Natural killer cell (primary cell): ENCODE measurements around the gene NEDD4L. TPM values are rescaled to one million over a fixed set of nuclear protein-coding genes. Genes with fewer than 3 reads are reported as not detected.

ENCODE experiments used
- ATAC-seq, 3 donors: fragments of 150-1000 bp in 2 of 3; fragments of 200-7000 bp in 1 of 3; cut with Tn5 transposase; 1 replicate in 1 of 3; 2 replicates in 2 of 3; pipeline ENCODE4 v1.10.0; 2021; ENCODE audit warnings: mild to moderate bottlenecking in 2 of 3, moderate library complexity in 2 of 3
- DNase-seq, 2 donors: peaks; one replicate each; pipeline versions ENCODE4 v3.0.0 to v3.0.0-alpha.2; 2013 to 2021; ENCODE audit warnings: mixed read lengths in 1 of 2
- H3K27ac ChIP-seq: one replicate; pipeline ENCODE4 v1.5.1; 2013; ENCODE audit warnings: mild to moderate bottlenecking, low read length
- H3K27me3 ChIP-seq: one replicate; pipeline ENCODE4 v1.6.1; 2013; ENCODE audit warnings: low read length; ENCODE audit not compliant: control insufficient read depth, insufficient read depth
- H3K36me3 ChIP-seq: one replicate; pipeline ENCODE4 v1.6.1; 2013; ENCODE audit warnings: low read length; ENCODE audit not compliant: control insufficient read depth, insufficient read depth
- H3K4me1 ChIP-seq: one replicate; pipeline ENCODE4 v1.6.1; 2013; ENCODE audit warnings: low read length; ENCODE audit not compliant: control insufficient read depth, insufficient read depth
- H3K4me3 ChIP-seq: one replicate; pipeline ENCODE4 v1.5.1; 2013; ENCODE audit warnings: low read length
- H3K9me3 ChIP-seq: one replicate; pipeline ENCODE4 v1.6.1; 2013; ENCODE audit warnings: low read length; ENCODE audit not compliant: control insufficient read depth, insufficient read depth
- H3K27ac Mint-ChIP-seq, 2 donors: one replicate each; pipeline ENCODE4 v1.8.0; 2022; ENCODE audit warnings: mild to moderate bottlenecking in 2 of 2, mixed read lengths in 2 of 2, moderate library complexity in 1 of 2
- H3K27me3 Mint-ChIP-seq, 2 donors: one replicate each; pipeline ENCODE4 v1.8.0; 2022; ENCODE audit warnings: low read depth in 2 of 2, mixed read lengths in 2 of 2
- H3K36me3 Mint-ChIP-seq: one replicate; pipeline ENCODE4 v1.8.0; 2022; ENCODE audit warnings: mixed read lengths
- H3K4me1 Mint-ChIP-seq, 2 donors: one replicate each; pipeline ENCODE4 v1.8.0; 2022; ENCODE audit warnings: mixed read lengths in 2 of 2
- H3K4me3 Mint-ChIP-seq: one replicate; pipeline ENCODE4 v1.8.0; 2022; ENCODE audit warnings: mild to moderate bottlenecking, moderate library complexity, mixed read lengths
- H3K9me3 Mint-ChIP-seq, 2 donors: one replicate each; pipeline ENCODE4 v1.8.0; 2022; ENCODE audit warnings: mixed read lengths in 2 of 2
- WGBS: methylation state at CpG from one replicate; pipeline ENCODE4 v1.1.7; 2013; ENCODE audit warnings: missing lambda C conversion rate; ENCODE audit not compliant: insufficient coverage; 5-methylcytosine and 5-hydroxymethylcytosine counted together
- intact Hi-C: fragments of 100-400 bp; cut with micrococcal nuclease; formaldehyde crosslinking; loops from one replicate; pipeline ENCODE4 v1.14.2; 2022
- total RNA-seq, 4 donors: library from RNA; stranded (reverse); fragments of 120-200 nt in 1 of 4; gene quantifications; one replicate each; pipeline versions ENCODE4 v1.2.3 to v1.2.4, GENCODE V29; 2013 to 2022
- TF ChIP-seq, protein P1 (sequence below): fragments of 200-600 bp; IDR thresholded peaks from one replicate; pipeline ENCODE4 v1.8.0; 2022; ENCODE audit warnings: antibody characterized with exemption

The NEDD4L gene
- total RNA-seq, 3 donors from 2014 or later (not counting 1 experiment from before 2014, with no cell fraction given) = 3.4 to 15.3 (median 14.3) TPM

DNA sequence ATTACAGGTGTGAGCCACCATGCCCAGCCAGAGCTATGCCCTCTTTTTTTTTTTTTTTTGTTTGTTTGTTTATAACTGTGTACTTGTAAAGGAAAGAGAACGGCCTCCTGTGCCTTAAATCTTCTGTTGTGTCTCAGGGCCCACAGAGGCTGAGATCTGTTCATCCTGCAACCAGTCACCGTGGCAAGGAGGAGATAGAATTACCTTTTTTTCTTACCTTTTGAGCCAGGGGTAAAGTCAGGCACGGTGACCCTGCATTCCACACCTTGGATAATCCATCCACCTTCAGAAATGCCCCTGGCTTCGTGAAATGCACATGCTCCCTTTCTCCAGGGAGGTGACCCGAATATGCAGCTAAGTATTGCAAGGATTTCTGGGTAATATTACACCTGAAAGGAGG is 12.8 kb downstream of the NEDD4L start:
- TF ChIP-seq, protein P1, sequence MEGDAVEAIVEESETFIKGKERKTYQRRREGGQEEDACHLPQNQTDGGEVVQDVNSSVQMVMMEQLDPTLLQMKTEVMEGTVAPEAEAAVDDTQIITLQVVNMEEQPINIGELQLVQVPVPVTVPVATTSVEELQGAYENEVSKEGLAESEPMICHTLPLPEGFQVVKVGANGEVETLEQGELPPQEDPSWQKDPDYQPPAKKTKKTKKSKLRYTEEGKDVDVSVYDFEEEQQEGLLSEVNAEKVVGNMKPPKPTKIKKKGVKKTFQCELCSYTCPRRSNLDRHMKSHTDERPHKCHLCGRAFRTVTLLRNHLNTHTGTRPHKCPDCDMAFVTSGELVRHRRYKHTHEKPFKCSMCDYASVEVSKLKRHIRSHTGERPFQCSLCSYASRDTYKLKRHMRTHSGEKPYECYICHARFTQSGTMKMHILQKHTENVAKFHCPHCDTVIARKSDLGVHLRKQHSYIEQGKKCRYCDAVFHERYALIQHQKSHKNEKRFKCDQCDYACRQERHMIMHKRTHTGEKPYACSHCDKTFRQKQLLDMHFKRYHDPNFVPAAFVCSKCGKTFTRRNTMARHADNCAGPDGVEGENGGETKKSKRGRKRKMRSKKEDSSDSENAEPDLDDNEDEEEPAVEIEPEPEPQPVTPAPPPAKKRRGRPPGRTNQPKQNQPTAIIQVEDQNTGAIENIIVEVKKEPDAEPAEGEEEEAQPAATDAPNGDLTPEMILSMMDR = no peak
- WGBS = 100% methylated on average over 5 of the region's 5 CpGs
- ATAC-seq = no peak

DNA sequence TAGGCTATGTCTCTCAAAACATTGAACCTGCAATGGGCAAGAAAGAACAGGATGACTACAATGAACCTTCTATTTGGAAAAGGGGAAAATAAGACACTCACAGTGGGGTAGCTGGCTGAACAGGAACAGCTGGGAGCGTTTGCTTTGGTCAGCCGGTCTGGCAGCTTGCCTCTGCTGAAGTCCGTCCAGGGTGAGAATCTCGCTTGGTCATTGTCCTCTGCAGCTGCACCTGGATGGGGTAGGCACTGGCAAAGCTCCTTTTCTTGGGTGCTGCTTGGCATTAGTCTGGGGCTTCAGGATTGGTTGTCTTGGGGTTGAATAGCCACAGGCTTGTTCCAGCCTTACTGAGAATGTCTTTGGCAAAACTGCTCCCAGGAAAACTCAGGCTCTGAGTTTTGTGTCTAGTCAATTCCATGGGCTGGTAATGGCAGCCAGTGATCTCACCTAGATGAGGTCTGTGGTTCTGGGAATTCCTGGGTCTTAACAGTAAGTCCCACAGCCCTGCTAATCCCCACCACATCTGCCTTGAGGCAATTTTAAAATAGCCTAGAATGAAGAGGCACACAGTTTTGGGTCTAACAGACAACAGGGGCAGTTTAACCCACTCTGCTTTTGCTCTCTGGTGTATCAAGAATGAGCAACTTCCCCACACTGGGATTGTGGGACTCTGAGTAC is 13.4 kb downstream of the NEDD4L start:
- Histone ChIP-seq H3K27me3 (no peaks in the 10 kb centered on the region), H3K4me3 (no peak overlapping the region), H3K9me3 (no peaks in the 10 kb centered on the region), H3K36me3 (no peaks in the 10 kb centered on the region), H3K4me1 (no peaks in the 10 kb centered on the region), H3K27ac (no peak overlapping the region)
- no peaks in the 10 kb centered on the region for H3K36me3 Mint-ChIP-seq
- no peak for ATAC-seq
- peaks cover 5 to 7% of the 10 kb centered on the region in 2 donors for H3K27me3 Mint-ChIP-seq
- WGBS = 97% methylated on average over 4 of the region's 4 CpGs
- peaks cover 0 to 5% of the 10 kb centered on the region in 2 donors for H3K4me1 Mint-ChIP-seq
- TF ChIP-seq, protein P1 = no peak
- H3K4me3 Mint-ChIP-seq = no peak overlapping the region
- no peak for DNase-seq
- intact Hi-C loops = no loop called here
- H3K9me3 Mint-ChIP-seq = no peaks in the 10 kb centered on the region
- no peak overlapping the region for H3K27ac Mint-ChIP-seq

More for the DNA sequence above, 12.8 kb downstream of the NEDD4L start:
- no peak overlapping the region for H3K27ac Mint-ChIP-seq
- DNase-seq = no peak
- H3K4me3 Mint-ChIP-seq = no peak overlapping the region
- no peaks in the 10 kb centered on the region for H3K9me3 ChIP-seq
- no peaks in the 10 kb centered on the region for H3K27me3 ChIP-seq
- H3K9me3 Mint-ChIP-seq = no peaks in the 10 kb centered on the region
- H3K36me3 ChIP-seq = no peaks in the 10 kb centered on the region
- H3K4me1 ChIP-seq = no peaks in the 10 kb centered on the region
- H3K27ac ChIP-seq = no peak overlapping the region
- no peak overlapping the region for H3K4me3 ChIP-seq
- H3K4me1 Mint-ChIP-seq = peaks cover 0 to 4% of the 10 kb centered on the region in 2 donors
- H3K27me3 Mint-ChIP-seq = peaks cover 0 to 1% of the 10 kb centered on the region in 2 donors
- intact Hi-C loops = no loop called here
- H3K36me3 Mint-ChIP-seq = no peaks in the 10 kb centered on the region

DNA sequence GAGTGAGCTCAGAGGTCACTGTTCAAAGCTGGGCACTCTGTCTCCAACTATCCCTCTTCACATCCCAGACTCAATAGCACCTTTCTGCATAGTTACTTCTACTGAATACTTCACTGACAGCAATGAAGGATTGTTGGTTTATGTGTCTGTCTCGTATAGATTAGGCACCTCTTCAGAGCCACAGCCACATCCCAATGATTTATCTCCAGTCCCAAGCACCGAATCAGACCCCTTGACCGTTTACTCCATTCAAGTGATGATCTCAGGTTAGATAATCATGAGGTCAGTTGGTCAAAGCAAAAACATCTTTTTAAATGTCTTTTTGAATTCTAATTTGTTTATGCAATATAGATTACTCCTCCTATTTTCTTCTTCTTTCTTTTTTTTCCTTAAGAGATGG is 14.7 kb downstream of the NEDD4L start:
- no CpG with 5 or more reads among the region's 3 CpGs for WGBS
- Mint-ChIP-seq H3K9me3 (no peaks in the 10 kb centered on the region), H3K36me3 (no peaks in the 10 kb centered on the region), H3K27ac (no peak overlapping the region), H3K27me3 (peaks cover 6 to 8% of the 10 kb centered on the region in 2 donors), H3K4me1 (peaks cover 0 to 5% of the 10 kb centered on the region in 2 donors), H3K4me3 (no peak overlapping the region)
- Histone ChIP-seq H3K4me3 (no peak overlapping the region), H3K9me3 (no peaks in the 10 kb centered on the region), H3K27me3 (no peaks in the 10 kb centered on the region), H3K27ac (no peak overlapping the region), H3K4me1 (no peaks in the 10 kb centered on the region), H3K36me3 (no peaks in the 10 kb centered on the region)
- intact Hi-C loops = no loop called here
- no peak for ATAC-seq
- TF ChIP-seq, protein P1 = no peak
- DNase-seq = no peak

DNA sequence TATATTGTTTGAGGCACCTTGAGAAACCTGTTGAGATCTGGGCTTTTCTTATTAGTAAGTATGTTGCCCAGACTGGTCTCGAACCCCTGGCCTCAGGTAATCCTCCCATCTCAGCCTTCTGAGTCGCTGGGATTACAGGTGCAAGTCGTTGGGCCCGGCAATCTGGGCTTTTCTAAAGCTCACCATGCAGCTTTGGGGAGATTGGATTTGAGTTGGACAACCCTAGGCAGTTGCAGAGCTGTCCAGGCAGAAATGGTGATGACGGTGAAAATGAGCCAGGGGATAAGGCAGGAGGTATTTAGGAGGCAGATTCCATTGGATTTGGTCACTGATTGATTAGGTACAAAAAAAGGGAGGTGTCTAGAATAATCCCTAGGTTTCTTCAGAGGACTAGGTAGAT is 16.2 kb downstream of the NEDD4L start:
- H3K27ac Mint-ChIP-seq = no peak overlapping the region
- H3K4me3 Mint-ChIP-seq = no peak overlapping the region
- peaks cover 6 to 8% of the 10 kb centered on the region in 2 donors for H3K27me3 Mint-ChIP-seq
- H3K9me3 Mint-ChIP-seq = no peaks in the 10 kb centered on the region
- DNase-seq = no peak
- Histone ChIP-seq H3K4me1 (no peaks in the 10 kb centered on the region), H3K36me3 (no peaks in the 10 kb centered on the region), H3K4me3 (no peak overlapping the region), H3K27ac (no peak overlapping the region), H3K9me3 (no peaks in the 10 kb centered on the region), H3K27me3 (no peaks in the 10 kb centered on the region)
- H3K36me3 Mint-ChIP-seq = no peaks in the 10 kb centered on the region
- TF ChIP-seq, protein P1 = no peak
- peaks cover 0 to 5% of the 10 kb centered on the region in 2 donors for H3K4me1 Mint-ChIP-seq
- ATAC-seq = no peak
- WGBS = 63% methylated on average over 5 of the region's 5 CpGs
- intact Hi-C loops = no loop called here
